Epithelial cell of umbilical artery (primary cell): ENCODE results near the gene PPP1R15B. TPM values are rescaled to one million over a fixed set of nuclear protein-coding genes. Genes with fewer than 3 reads are reported as not detected.

Experiments
- total RNA-seq: library from RNA; depleted of rRNA; stranded (reverse); fragments of >200 nt; gene quantifications from 2 replicates; pipeline ENCODE4 v1.2.3, GENCODE V29; 2014

PPP1R15B gene
- total RNA-seq = 37.2 and 37.7 TPM in 2 replicates

DNA sequence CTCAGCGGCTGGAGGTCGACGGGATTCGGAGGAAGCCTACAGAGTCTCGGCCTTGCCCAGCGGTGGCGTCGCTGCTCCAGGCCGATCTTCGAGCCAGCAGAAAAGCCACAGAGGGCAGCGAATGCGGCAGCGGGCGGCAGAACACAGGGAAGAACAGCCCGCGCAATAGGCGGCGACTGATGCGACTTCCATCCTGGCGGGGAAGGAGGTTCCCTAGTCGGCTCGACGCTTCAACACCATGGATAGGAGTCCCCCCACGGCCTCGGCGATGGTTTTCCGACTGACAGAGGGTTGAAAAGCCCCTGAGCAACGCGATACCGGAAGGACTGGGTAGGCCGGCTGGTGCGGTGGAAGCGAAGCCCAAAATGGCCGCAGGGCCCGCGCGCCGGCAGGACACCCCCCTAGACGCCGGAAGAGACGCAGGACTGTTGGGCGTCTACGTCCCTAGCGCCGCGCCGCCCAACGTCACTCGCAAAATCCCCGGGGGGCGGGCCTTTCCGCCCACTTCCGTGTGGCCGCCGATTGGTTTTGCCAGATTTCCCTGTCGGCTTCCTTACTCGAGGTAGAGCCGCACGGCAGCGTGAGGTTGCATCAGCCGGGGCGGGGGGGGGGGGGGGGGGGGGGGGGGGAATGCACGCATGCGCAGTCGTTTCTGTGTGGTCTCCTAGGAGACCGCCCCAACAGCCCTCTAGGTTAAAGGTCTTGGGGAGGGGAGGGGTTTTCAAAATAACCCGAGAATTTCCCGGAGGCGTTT is at the start of gene PPP1R15B:
PPP1R15B (minus strand) TSS at position 367 of the 754 bp plus-strand sequence. CDS start 406 bp downstream, outside the sequence.

DNA sequence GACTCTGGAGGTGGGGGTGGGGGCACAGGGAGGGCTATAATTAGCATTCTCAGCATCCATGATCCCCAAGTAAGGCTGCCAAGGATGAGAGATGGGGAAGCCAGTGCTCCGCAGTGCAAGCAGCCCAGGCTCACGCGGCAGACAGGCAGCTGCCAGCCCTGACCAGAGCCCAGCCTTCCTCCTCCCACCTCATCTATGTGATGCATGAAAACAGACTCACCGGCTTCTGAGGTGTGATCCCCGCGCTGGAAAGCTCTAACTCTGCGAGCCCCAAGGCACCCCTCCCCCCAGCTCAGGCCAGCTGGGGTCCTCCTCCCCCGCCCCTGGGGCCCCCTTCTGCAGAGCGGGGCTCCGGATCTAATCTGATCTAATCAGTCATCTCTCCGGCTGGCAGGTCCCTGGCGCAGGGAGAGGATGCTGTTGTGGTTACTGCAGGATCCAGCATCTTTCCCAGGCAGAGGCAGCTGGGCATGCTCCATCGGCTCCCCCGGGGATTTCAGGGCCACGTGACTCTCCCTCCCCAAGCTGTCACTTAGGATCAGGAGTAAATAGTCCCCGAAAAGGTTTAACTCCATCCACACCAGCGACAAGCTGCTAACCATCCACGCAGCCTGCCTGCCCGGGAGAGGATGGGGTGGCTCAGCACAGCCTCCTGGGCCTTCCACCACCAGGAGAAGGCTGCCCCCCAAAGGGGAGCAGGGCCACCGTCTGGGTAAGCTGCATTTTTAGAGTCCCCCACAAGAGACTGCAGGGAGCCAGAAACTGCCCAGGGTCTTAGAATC is 52.0 kb downstream of the PPP1R15B start, which contains the start of gene PLEKHA6:
PLEKHA6 (minus strand) TSS at position 456 of the 782 bp plus-strand sequence. CDS start 86,202 bp downstream, outside the sequence.

Other genes with a start within 250 kb of the PPP1R15B start
- gene REN, start 245.5 kb downstream of the PPP1R15B start, total RNA-seq = under 0.01 TPM in 1 of 2 replicates, not detected in the other
- 0.65 and 1.1 TPM in 2 replicates for gene KISS1, start 215.3 kb downstream of the PPP1R15B start, total RNA-seq
- gene GOLT1A, start 197.8 kb downstream of the PPP1R15B start, total RNA-seq = 0.46 TPM in 1 of 2 replicates, not detected in the other
- 1.9 and 2.4 TPM in 2 replicates for gene PLEKHA6, start 51.9 kb downstream of the PPP1R15B start, total RNA-seq
- gene PIK3C2B, start 83.0 kb upstream of the PPP1R15B start, total RNA-seq = 17.5 and 38.5 TPM in 2 replicates
- 12.7 and 29.6 TPM in 2 replicates for gene MDM4, start 104.6 kb upstream of the PPP1R15B start, total RNA-seq